Measurements from ENCODE around the gene RIPK1. TPM values are rescaled to one million over a fixed set of nuclear protein-coding genes. Genes with fewer than 3 reads are reported as not detected.

The RIPK1 gene
- total and polyA plus RNA-seq, 9 of the 15 experiments (the other 6 are each of a cell fraction or from before 2014, with no cell fraction given): 3.8 to 24.9 (median 17.7) TPM

GRCh38 chr6:3157131-3157933 lies 89.0 kb downstream of the RIPK1 start, which contains the start of gene TUBB2A (continued):
- TF ChIP-seq UBTF (IDR thresholded peaks at IDR 0.05; ENCODE audit: borderline replicate concordance in 1 of 2, low read depth in 2 of 2, low read length in 2 of 2): 0 out of 4 replicates have a peak, but pooled peaks of 1 of the 2 experiments have one; percentile 33
- peak; percentile 78; the same call in 1 of the 2 replicates for TF ChIP-seq KAT7 (CRISPR knock-in tag; IDR thresholded peaks at IDR 0.05; ENCODE audit: borderline replicate concordance)
- no peak for TF ChIP-seq ZEB2 (IDR thresholded peaks at IDR 0.05)
- TF ChIP-seq ATF7 (IDR thresholded peaks at IDR 0.05): peak; percentile 99
- no peak for TF ChIP-seq NFIX (CRISPR knock-in tag; IDR thresholded peaks at IDR 0.05; ENCODE audit: low read depth)
- no peak for TF ChIP-seq MCM3 (IDR thresholded peaks at IDR 0.05)
- peak; percentile 97 for TF ChIP-seq ATF2 (CRISPR knock-in tag; IDR thresholded peaks at IDR 0.05)
- TF ChIP-seq MAZ (CRISPR knock-in tag; conservative IDR thresholded peaks at IDR 0.05 in 1 of 2, IDR thresholded peaks at IDR 0.05 in 1 of 2): peak; percentile 96 to 100
- no peak for TF ChIP-seq ZNF197 (CRISPR knock-in tag; IDR thresholded peaks at IDR 0.05; ENCODE audit: low read depth)
- TF ChIP-seq THRAP3 (IDR thresholded peaks at IDR 0.05; ENCODE audit: borderline replicate concordance): no peak
- 0 out of 2 replicates have a peak, but pooled peaks have one; percentile 6 for TF ChIP-seq DEAF1 (CRISPR knock-in tag; IDR thresholded peaks at IDR 0.05)
- peak; percentile 88; the same call in 1 of the 2 replicates for TF ChIP-seq ZNF584 (CRISPR knock-in tag; IDR thresholded peaks at IDR 0.05; ENCODE audit: low read depth)
- no peak for TF ChIP-seq CHCHD3 (CRISPR knock-in tag; IDR thresholded peaks at IDR 0.05)
- no peak for TF ChIP-seq ZNF668 (CRISPR knock-in tag; IDR thresholded peaks at IDR 0.05)
- TF ChIP-seq MEIS2 (IDR thresholded peaks at IDR 0.05; ENCODE audit: partially characterized antibody): peak; percentile 36
- TF ChIP-seq ZNF76 (CRISPR knock-in tag; IDR thresholded peaks at IDR 0.05; ENCODE audit: borderline replicate concordance): 0 out of 2 replicates have a peak, but pooled peaks have one; percentile 12
- TF ChIP-seq ZNF239 (CRISPR knock-in tag; IDR thresholded peaks at IDR 0.05): no peak
- no peak for TF ChIP-seq DPF2 (IDR thresholded peaks at IDR 0.05)
- TF ChIP-seq STAT5B (CRISPR knock-in tag; IDR thresholded peaks at IDR 0.05): no peak
- no peak for TF ChIP-seq ETS2 (tag; IDR thresholded peaks at IDR 0.05; ENCODE audit: borderline replicate concordance, poor library complexity, severe bottlenecking)
- TF ChIP-seq E2F3 (CRISPR knock-in tag; IDR thresholded peaks at IDR 0.05): 0 out of 2 replicates have a peak, but pooled peaks have one; percentile 20
- no peak for TF ChIP-seq NR2F6 (CRISPR knock-in tag; IDR thresholded peaks at IDR 0.05)
- no peak for TF ChIP-seq ARID1B (IDR thresholded peaks at IDR 0.05)
- TF ChIP-seq ZNF551 (CRISPR knock-in tag; IDR thresholded peaks at IDR 0.05): no peak
- no peak for TF ChIP-seq SREBF2 (CRISPR knock-in tag; IDR thresholded peaks at IDR 0.05)
